NCI-H82 treated with DMSO at 0.1 percent for 48 hours (cell line): Measurements from ENCODE around the gene CCDC47.
"Not testable (repeated sequence)": the region's sequence is repeated elsewhere in the genome, so short reads cannot be mapped to it uniquely, and the experiment has no call there.

Experiments used
- DNase-seq: peaks from one replicate; lab custom pipeline; 2025; ENCODE audit not compliant: unreplicated experiment; lab: John Stamatoyannopoulos, UW

The CCDC47 gene

DNA sequence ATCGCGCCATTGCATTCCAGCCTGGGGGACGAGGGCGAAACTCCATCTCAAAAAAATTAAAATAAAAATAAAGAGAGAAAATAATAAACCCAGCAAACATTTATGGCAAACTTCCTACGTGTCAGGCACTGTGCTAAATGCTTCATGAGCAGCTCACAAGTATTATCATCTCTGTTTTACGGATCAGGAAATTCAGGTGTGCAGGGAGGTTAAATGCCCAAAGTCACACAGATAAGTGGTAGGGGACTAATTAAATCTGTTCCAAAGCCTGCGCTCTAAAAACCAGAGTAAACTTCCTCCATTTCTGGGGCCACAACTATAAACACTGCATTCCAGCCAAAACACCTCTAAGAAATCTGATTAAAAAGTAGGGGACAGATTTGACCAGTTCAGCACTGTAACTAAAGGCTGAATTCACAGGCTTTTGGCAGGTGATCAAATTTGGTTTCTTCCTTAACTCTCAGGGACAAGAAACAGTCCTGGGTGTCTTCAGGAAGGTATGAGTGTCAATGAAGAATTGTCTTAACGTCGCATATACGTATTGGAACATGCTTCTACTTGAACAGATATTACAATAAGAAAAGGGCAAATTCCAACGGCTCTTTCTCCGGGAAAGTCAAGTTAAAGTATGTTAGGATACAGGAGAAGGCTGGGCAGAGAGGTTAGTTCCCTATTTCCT is 32.8 kb downstream of the CCDC47 start:
- DNase-seq = no peak

- DNase-seq = no peak
These were observed 37.7 kb downstream of the CCDC47 start for GRCh38 chr17:63735691-63736090.

GRCh38 chr17:63722403-63722802 is 51.0 kb downstream of the CCDC47 start:
- no peak for DNase-seq

DNA sequence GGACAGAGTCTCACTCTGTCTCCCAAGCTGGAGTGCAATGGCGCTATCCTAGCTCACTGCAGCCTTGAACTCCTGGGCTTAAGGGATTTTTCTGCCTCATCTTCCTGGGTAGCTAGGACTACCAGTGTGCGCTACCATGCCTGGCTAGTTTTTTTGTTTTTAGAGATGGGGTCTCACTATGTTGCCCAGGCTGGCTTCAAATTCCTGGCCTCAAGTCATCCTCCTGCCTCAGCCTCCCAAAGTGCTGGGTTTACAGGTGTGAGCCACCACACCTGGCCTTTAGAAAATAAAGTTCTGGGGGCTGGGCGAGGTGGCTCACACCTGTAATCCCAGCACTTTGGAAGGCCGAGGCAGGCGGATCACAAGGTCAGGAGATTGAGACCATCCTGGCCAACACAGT is 53.2 kb downstream of the CCDC47 start:
- not testable (repeated sequence) for DNase-seq

GRCh38 chr17:63718988-63719387 is 54.4 kb downstream of the CCDC47 start:
- no peak for DNase-seq

DNA sequence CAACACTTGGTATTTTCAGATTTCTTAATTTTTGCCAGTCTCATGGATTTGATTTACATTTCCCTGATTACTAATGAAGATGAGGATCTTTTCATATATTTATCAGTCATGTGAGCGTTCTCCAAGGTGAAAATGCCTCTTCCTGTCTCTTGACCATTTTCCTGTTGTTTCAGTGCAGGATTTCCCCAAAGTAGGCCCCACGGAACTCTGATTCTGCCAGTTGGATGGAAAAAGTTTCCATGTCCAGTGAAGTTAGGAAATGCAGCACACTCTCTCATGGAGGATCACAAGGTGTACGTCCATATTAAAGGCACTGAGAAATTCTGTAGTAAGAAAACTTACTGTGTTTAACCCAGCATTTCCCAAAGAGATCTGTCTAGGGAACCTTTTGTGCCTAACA is 57.0 kb downstream of the CCDC47 start:
- no peak for DNase-seq

DNA sequence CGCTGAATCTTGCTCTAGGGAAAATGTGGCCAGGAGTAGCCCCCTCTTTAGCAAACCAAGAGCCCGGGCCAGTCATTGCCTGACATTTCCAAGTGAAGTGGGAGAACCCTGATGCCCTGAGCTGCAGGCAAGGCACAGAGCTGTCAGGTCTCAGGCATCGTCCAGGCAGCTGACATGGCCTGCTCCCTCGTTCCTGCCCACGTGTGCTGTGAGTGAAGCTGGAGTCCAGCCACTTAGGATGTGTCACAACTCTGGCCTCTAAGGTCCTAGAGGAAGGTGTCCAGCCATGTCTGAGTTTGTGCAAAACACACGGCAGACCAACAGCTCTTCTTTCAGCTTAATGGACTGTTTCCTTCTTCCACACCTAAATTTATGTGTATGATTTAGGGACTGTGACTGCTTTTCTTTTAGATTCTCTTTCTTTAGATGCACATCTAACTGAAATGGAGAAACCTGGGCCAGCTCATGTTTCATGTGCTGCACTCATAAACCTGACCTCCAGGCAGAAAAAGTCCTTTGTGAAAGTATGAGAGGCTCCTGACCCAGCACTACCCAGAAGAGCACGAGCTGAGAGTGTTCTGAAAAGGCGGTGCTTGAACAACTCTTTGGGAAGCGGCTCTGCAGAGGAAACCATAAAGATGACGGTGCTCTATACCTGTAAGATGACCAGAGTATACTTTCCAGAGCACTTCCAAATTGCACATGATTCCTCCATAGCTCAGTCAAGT is 58.7 kb downstream of the CCDC47 start:
- no peak for DNase-seq

- DNase-seq = no peak
These were observed 64.3 kb downstream of the CCDC47 start for GRCh38 chr17:63709110-63709509.

DNA sequence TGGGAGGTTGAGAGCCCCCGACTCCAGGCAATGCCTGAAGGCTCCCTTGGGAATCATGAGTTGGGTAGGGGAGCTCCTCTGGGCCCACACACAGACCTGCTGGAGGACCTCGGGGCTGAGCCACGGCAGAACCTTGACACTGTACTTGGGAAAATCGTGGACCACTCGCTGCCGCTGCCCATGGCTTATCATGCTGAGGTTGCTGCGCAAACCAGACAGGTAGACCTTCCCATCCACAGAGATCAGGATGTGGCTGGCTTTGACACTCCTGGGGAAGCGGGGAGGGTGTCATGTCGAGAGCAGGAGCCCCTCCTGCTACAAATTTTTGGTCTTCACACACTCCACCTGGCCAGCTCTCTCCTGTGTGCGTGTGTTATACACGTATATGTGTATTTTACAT is 66.2 kb downstream of the CCDC47 start:
- DNase-seq = no peak

GRCh38 chr17:63706336-63707082 is 66.9 kb downstream of the CCDC47 start:
- DNase-seq = no peak

DNA sequence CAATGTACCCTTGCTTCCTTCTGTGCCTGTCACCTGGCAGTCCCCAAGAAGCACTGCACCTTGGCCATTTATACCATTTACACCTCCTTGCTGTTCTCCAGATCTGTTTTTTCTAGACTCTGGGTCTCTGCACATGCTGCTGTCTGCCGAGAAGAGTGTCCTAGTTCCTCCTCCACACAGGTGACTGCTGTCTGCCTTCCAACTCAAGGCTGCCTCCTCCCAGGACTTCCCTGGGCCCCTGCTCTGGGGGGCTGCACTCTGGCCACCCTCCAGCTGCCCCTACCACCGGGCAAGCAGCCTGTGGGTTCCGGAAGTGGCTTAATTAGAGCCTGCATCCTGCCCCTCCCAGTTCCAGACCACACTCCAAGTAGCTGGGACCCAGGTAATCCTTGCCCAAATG is 67.7 kb downstream of the CCDC47 start:
- no peak for DNase-seq

DNA sequence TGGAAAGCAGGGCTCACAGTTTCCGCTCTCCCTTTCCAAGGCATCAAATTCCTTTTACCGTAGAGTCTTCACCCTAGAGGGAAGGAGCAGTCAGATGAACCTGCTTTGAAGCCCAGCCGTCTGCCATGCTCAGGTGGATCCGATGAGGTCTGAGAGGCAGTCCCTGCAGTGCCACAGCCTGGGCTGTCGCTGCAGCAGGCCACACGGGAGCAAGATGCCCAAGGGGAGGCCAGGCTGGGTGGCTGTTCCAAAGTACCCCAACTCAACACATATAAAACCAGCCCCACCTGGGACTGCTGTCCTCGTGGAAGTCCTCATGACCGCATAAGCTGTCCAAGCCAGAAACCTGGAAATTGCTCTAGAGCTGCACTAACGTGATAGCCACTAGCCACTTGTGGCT is 68.6 kb downstream of the CCDC47 start:
- DNase-seq = no peak

GRCh38 chr17:63704259-63704576 is 69.2 kb downstream of the CCDC47 start:
- DNase-seq = no peak

DNA sequence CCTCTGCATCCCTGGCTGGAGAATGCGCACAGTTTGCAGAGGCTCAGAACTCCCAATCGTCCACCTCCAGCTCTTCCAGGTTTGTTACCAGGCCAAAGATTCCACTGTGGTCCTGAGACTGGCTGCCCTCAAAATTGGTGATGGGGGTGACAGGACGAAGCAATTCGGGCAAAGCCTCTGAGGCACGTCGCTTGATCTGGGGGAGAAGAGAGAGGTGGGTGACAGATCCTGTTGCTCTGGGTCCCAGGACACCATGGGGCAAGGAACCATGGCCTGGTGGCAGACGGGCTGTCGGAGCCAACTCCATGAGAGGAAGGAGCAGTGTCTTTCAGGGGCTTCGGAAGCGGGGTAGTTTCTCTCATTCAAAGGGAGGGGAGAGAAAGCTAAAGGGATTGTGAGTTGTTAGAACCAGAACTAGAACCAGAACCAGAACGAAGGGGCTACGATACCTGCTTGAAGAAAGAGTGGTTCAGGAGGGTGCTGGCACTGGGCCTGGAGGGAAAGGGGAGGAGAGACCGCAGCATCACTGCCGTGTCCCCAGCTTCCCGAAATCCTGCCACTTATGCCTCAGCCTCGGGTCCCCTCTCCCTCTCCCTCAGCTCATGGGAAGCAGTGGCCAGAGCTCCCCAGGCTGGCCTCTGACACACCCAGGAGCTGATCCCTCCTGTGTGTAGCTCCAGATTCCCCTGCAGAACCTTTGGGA is 69.7 kb downstream of the CCDC47 start:
- no peak for DNase-seq

DNA sequence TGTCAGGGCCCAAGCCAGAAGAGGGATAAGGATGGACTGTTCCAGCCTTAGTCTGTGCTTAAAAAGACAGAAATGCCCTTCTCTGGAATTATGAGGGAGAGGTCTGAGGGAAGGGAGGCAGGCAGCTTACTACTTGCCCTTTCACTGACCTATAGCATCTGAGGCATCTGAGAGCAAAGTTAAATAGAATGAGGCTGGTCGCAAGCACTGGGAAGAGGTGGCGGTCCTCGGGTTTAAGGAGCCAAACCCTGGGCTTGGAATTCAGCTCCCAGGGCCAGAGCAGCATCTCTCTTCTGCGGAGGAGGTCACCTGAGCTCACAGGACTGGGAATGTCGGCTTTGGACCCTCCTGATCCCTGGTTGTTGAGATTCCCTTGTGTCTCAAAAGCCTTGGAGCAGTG is 70.4 kb downstream of the CCDC47 start:
- DNase-seq = no peak

- DNase-seq = no peak
These were observed 70.7 kb downstream of the CCDC47 start for GRCh38 chr17:63702721-63703015.

DNA sequence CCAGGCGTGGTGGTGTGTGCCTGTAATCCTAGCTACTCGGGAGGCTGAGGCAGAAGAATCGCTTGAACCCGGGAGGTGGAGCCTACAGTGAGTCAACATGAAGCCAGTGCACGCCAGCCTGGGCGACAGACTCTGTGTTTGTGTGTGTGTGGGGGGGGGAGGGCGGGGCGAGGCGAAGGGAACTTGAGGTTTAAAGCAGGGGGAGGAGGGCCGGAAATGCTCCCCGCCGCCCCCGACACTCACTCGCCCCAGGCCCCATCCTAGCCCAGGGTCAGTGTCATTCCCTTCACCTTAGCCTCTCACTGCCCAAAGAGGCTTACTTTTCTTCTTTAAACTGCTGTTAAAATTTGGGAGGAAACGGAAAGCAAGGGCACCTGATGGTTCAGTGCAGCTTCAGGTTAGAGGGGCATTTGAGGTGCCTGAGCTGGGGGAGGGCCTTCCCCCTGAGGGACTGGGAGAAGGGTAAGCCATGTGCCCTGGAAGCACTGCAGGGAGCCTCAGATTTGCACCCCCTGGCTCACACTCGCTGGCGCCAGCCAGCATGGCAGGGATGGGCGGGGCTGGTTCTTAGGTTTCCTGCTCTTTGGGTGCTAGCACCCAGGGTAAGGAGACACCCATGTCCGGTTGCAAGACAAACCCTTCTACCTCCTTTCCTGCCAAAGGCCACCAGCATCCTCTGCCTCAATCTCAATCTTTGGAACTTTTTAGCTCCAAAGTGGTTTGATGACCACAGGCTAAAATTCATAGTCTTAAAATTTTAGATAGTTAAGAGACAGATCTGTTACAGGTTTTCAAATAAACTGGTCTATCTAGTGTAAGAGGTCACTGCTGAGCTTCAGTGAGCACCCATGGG is 71.3 kb downstream of the CCDC47 start:
- no peak for DNase-seq

GRCh38 chr17:63701456-63701820 is 72.0 kb downstream of the CCDC47 start:
- no peak for DNase-seq

DNA sequence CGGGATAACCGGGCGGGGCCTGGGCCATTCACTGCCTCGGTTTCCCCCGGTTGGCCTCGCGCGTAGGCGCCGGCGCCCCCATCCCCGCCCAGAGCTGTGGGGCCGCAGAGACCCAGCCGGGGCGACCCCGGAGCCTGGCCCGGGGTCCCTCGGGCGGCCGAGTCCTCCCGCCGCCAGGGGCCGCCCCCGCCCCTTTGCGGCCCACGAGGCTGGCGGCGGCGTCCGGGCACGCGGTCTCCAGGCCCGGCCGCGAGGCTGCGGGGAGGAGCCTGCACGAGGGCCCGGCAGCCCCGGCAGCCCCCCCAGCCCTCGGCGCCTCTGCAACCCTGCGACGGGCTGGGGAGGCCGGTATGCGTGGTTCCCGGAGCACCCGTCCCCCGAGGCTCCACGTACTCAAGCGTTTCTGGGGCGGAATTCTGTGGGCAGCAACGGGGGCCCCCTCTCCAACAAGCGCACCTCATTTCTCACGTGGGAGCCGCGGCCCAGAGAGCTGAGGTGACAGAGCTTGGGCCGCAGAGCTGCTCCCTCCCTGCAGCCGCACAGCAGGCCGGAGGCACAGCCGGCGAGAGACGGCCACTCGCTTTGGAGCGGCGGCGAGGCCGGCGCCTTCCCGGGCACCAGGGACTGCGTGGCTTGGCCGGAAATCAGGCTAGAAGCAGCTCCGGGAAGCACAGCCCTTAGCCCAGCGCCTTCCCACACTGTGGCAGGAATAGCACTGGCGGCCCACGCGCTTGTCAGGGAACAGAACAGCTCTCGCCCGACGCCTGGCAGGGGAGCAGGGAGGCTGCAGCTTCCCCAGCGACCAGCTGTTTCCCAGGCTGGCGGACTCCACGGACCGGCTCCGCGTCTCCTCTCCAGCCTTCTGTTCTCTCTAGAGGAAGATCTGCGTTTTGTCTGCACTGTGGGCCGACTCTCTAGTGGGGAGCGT is 72.6 kb downstream of the CCDC47 start:
- no peak for DNase-seq
